NCI-H69 (cell line): ENCODE data around the gene NINJ1.
A peak's percentile ranks its signal among the peaks of the same experiment; 100 is the strongest.
"Not testable (repeated sequence)": the region's sequence is repeated elsewhere in the genome, so short reads cannot be mapped to it uniquely, and the experiment has no call there.

Experiments
- DNase-seq: peaks from one replicate; lab custom pipeline; 2025; lab: John Stamatoyannopoulos, UW

NINJ1 gene

DNA sequence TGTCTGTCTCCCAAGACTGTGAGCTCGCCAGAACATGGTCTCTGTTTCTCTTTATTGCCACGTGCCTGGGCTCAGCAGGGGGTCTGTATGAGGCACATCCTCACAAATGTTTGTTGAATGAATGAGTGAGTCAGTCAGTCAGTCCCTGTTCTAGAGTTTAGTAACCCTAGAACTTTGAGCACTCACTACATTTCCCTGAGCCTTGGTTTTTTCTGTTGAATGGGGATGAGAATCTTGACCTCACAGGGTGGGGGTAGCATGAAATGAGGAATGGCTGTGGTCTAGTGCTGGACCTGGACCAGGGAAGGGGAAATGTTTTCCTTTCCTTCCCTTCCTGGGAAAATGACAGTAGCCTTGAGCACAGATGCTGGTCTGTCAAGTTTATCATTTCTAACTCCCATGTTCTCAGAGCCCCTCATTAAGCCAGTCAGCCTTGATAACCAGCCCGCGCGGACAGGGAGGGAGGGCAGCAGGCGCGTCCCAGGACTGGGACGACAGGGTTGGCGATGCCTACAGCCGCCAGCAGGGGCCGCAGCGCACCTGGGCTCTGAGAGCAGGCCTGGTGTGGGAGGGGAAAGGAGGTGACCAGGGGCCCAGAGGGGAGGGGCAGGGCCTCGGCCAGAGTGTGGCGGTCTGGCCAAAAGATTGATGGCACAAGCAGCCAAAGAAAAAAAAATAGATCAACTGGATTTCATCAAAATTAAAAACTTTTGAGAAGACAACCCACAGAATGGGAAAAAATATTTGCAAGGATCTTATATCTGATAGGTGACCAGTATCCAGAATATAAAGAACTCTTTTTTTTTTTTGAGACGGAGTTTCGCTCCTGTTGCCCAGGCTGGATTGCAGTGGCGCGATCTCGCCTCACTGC lies 25.8 kb upstream of the NINJ1 start:
- DNase-seq, result peak; percentile 89

DNA sequence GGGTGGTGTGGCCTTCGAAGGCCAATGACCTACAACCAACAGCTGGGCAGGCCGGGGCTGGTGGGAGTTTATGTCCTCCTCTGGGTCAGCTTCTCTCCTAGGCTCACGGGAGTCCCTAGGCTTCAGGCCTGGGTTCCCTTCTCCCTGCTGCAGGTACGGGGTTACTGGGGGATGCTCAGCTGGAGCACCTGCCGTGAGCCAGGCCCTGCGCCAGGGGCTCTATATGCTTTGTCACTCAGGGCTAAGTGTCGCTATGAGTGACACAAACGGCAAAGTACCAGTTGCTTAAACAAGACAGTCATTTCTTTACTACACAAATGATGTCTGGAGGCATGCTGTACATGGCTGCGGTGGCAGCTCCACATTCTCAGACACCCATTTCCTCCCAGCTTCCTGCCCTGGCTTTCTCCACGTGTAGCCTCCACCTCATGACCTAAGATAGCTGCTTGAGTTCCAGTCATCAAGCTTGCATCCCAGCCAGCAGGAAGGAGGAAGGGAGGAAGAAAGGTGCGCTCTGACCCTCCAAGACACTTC lies 22.5 kb upstream of the NINJ1 start:
- no peak for DNase-seq

DNA sequence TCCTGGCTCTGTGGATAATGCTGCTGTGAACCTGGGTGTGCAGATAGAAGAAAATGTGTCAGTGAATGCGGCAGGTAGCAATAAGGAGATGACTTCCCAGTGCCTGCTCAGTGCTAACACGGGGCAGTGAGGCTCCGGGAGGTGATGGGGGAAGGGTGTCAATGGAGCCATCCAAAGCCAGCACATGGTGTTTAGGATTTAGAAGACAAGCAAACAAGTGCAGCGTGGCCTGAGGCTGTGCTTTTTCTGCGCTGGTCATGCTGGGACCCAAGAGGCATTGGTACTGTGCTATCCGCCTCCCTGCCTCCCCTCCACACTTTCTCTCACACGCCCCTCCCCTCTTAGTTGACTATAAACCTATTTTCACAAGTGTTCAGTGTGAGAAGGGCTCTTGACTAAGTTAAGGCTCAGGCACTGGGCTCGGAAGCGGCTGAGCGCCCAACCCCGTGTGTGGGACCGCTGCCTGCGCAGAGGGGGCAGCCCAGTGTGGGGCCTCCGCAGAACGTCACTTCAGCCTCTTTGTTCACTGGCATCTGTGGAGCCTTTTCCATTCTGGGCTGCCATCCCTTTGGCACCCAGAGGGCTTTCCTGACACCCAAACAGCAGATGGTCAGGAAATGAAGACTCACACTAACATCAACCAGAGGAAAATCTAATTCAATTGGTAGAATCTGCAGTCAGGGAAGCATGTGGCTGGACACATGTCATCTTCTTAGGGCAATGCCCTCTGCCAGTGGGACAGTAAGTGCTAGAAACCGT lies 21.8 kb upstream of the NINJ1 start:
- DNase-seq, result peak; percentile 69

DNA sequence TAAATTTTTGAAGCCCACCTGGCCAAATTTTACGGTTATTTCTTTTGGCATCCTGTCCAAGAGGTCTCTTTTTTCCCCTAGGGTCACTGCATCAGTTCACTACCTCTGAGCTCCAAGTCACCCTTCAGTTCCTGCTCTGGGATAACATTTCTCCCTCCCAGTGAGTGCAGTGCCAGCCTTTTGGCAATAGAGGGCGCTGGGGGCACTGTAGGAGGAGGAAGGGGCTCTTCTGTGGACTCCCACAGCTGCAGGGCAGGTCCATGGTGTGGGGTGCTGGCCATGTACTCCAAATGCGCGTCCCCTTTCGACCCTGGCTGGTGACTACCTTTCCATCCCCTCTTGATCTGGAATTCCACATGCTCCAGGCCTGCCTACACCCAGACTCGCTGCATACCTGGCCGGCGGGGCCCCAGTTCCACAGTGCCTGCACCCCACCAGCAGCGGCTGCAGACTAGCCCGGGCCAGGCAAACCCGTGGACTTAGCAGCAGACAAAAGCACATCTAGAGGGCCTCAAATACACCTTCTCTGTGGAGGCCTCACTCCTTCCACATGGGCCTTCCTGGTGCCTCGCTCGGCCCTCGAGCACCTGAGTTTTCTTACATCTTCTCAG lies 20.3 kb upstream of the NINJ1 start:
- DNase-seq, result peak; percentile 71

DNA sequence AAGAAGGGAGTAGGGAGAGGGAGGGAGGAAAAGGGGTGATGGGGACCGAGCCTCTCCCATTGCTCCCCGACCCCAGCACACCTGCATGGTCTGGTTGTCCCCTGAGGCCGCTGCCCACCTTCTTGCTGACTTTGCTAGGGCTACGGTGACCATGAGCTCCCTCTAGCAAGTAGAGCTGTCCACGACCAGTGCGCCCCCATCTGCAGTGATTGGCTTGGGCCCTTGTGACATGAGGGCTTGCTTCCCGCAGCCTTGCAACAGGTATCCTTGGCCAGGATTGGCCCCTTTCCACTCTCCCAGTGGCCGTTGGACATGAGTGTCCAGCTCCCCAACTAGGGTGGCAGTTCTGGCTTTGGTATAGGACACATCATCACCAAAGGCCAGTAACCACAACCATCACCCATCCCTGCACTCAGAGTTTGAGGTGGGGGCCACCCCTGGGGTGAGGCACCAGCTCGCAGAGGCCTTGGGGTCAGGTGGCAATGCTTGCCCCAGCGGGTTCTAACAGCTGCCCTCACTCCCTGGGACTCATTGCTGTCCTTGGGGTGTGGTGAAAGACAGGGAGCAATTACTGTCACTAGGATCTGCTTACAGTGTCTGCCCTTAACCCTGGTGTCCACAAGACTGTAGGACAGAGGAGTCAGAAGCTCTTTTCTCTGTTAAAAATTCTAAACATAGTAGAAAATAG lies 17.2 kb upstream of the NINJ1 start:
- DNase-seq, result no peak

DNA sequence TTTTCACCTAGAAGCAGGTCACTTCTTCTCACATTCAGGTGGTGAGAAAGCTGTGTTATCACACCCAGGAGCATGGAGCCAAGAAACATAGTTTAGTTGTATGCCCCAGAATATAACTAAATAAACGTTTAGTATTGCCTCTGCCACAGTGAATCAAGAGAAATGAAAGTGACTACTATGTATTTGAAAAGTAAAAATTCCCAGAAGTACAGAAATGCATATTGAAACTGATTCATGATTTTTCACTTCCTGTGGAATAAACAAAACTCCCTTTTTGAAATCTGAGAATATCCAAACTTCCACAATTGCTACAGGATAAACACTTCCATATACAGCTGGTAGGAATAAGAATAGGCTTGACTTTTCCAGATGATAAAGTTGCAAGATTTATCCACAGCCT lies 15.3 kb upstream of the NINJ1 start:
- no peak for DNase-seq

DNA sequence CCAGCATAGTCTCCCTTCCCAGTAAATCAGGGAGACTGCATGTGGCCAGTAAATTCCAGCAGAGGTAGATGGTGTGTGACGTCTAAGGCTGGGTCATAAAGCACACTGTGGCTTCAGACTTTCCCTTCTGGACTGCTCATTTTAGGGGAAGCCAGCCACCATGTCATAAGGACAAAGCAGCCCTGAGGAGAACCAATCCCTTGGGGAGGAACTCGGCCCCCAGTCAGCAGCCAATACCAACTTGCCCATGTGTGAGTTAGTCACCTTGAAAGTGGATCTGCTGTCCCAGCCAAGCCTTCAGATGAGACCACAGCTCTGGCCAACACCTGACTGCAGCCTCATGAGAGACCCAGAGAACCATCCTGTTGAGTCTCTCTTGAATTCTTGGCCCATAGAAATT lies 14.7 kb upstream of the NINJ1 start:
- no peak for DNase-seq

DNA sequence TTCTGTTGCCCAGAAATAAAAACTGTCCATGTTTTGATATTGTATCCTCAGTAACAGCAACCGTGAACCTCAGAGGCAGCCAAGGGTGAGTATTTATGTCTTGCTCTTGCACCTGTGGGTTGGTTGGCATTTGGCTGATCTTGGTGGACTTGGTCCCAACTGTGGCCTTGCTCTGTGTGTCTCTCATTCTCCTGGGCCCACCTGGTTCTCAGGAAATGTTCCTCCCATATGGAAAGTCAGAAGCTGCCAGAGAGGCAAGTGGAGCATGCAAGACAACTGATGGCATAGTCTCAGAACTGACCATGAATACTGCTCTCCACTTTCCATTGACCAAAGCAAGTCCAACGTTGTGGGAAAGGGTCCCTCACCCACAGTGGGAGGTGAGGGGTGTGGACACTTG lies 13.6 kb upstream of the NINJ1 start:
- DNase-seq, result no peak

DNA sequence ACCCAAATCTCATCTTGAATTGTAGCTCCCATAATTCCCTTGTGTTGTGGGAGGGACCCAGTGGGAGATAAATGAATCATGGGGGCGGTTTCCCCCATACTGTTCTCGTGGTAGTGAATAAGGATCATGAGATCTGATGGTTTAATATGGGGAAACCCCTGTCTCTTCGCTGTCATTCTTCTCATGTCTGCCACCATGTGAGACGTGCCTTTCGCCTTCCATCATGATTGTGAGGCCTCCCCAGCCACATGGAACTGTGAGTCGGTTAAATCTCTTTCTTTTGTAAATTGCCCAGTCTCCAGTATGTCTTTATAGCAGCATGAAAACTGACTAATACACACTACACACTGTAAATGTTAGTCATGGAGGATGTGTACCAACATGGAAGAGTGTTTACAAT lies 12.6 kb upstream of the NINJ1 start:
- DNase-seq, result not testable (repeated sequence)

DNA sequence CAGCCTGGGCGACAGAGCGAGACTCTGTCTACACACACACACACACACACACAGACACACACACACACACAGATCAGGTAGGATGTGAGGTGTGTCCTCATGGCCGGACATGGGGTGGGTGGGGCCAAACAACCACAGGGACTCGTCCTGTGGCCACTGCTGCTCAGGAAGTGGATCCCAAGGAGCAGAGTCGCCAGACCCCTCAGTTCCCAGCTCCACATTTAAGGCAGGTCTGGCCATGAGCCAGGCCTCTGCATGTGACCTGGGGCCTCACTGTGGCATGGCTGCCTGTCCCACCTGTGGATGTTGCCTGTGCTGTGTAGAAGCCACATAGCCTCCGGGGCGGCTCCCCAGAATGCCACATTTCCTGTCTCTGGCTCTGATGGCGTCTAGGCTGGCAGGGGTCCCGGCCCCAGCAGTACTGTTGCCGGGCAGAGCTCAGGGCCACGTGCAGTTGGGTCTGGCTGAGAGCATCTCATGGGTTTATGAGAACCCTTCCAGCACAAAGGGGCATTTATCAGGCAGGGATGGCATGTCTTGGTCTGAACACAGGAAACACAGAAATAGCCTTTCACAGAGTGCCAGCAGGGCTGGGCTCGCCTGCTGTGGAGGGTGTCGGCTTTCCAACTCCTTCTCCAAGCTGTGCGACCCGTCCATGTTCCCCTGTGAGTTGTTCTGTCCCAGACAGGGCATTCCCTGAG lies 9.9 kb upstream of the NINJ1 start:
- peak; percentile 90 for DNase-seq

DNA sequence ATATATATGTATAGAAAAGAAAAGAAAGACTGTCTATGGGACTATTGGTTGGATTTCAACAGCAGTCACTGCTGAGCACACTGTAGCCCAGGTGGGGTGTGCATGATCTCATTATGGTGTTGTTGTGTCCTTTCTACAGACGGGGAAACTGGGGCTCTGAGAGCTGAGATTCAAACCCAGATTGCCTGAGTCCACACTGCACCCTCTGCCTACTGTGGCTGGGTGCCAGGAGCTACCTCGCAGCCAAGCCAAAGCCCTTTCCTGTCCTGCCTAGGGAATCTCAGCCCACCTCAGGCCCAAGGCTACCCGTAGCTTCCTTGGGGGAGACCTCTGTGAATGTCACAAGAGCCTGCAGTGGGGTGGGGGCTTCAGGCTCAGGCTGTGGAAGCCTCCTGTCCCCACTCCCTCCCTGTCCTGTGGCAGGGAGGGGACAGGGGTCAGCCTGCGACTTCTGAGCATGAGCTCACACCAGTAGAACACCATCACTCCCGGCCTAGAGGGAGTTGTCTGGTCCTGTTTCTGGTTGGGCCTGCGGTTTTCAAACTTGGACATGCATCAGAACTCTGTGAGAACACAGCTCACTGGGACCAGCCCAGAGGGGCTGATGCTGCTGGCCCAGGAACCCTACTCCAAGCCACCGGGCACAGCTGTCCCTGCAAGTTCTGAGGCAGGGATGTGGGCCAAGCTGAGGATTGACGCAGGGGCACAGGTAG lies 7.9 kb upstream of the NINJ1 start:
- DNase-seq, result peak; percentile 56

DNA sequence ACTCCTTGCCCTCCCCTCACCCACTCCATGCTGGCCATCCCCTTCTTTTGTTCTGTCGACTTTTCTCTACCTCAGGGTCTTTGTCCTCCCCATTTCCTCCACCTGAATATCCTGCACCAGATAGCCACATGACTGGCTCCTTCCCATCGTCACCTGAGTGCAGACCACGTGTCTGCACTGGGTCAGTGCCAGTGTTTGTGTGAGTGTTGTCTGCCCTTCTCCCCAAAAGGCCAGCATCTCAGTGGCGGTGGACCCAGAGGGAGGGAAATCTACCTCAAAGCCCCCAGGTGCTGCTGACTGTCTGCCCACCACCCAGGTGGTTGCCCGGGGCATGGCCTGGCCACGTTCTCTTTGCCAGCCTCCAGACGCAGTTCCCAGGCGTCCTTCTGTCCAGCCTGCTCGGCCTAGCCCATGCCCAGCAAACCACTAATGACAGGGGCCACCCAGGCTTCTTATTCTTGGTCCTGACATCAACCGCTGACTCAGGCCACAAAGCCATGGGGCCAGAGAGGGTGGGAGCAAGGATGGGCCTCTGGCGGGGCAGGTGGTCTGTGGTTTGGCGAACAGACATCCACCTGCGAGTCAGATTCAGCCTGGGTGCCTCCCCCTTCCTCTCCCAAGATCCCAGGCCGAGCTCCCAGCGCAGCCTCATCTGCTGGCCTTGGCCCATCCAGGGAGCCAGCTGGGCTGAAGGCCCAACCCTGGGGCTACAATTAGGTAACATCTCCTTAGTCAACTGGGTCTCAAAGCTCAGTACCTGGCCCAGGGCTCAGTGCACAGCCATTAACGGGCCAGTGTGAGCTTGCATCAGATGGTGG lies 5.5 kb upstream of the NINJ1 start:
- no peak for DNase-seq

DNA sequence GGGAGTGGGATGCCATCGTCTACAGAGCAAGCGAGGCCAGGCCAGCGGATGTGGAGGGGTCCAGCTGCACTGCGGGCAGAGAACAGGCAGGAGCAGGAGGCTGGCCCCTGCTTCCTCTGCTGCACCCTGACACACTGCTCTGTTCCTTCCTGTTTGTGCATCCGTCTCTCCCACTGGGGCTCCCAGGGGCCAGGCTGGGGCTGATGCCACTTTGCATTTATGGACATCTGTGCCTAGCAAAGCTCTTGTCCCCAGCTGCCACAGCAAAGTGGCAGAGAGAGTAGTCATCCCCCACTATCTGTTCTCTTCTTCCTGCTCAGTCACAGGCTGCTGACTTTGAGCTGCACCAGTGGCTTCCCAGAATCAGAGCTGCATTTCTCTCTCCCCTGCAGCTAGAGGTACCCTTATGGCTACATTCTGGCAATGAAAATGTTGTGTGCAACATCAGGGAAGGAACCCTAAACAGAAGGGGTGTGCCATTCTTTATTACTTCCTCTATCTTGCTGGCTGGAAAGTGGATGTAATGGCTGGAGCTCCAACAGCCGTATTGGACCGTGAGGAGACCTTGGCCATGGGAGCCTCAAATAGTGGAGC lies 4.2 kb upstream of the NINJ1 start:
- no peak for DNase-seq

DNA sequence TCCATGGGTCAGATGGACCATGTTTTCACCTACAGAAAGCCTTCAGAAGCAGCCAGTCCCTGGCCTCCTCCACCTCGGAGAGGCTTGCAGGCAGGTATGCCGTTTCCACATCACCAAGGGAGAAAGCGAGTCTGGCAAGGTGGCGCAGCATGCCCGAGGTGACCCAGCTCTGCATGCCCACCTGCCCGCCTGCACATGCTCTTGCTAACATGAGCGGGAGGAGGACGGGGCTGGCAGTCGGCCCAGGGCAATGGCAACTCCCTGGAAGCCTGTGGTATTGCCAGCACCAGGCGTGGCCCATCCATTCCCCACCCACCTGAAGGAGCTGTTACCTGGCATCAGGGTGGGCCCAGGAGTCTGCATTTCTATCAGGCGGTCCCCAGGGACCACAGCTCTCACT lies 3.3 kb upstream of the NINJ1 start:
- no peak for DNase-seq

DNA sequence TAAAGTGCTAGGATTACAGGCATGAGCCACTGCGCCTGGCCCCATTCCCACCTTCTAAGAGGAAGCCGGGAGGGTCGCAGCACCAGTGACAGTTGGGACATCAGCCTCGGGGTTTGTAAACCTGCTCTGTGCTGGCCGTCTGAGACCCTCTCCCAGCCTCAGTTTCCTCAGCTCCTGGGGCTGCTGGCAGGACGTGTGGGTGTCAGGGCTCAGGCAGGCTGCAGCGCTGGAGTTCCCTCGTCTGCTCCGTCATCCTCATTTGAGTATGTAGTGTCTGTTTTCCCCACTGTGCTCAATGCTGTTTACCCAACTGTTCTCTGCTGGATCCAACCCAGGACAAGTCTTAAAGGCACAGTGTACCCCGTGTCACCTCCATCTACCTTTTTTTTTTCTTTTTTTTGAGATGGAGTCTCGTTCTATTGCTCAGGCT lies 2.0 kb upstream of the NINJ1 start:
- DNase-seq, result peak; percentile 76

DNA sequence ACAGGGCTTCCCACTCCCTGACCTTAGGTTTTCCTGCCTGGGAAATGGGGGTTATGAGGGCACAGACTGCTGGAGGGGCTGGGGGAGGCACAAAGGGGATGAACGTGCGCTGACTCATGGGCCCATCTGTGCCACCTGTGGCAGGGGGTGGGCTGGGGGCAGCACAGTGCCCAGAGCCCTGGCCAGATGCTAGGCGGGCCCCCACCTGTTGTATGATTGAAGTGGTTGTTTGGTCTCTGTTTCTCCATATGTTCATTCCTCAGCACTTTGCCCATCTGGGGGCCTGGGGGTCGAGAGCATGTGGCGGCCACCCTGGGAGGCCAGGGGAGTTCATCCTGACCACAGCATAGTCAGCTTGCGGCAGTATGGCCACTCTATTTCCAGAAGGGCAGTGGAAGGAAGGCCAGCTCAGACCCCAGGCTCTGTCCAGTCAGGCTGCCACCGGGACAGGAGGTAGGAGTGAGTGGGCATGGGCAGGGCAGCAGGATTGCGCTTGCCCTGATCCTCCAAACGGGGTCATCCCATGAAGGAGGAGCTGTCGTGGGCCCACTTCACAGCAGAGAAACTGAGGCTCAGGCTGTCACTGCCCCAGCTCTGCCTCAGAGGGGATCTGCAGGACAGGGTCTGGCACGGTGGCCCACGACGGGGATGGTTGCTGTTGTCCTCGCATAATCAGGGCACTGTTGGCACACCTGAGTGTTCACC lies 841 bp upstream of the NINJ1 start:
- DNase-seq, result peak; percentile 89

DNA sequence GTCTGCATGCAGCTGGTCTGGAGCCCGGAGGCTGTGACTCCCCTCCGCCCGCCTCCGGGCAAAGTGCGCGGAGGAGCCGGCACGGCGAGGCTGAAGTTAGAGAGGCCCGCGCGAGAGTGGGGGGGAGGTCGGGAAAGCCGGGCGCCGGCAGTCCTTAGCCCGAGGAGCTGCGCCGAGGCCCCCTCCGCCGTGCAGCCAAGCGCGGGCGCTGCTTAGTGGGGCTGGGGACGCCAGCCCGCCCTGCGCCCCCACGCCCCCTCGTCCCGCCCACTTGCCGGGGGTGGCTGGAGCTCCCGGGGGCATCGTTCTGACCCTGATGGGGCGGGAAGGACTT lies 403 bp downstream of the NINJ1 start:
- DNase-seq, result peak; percentile 78

DNA sequence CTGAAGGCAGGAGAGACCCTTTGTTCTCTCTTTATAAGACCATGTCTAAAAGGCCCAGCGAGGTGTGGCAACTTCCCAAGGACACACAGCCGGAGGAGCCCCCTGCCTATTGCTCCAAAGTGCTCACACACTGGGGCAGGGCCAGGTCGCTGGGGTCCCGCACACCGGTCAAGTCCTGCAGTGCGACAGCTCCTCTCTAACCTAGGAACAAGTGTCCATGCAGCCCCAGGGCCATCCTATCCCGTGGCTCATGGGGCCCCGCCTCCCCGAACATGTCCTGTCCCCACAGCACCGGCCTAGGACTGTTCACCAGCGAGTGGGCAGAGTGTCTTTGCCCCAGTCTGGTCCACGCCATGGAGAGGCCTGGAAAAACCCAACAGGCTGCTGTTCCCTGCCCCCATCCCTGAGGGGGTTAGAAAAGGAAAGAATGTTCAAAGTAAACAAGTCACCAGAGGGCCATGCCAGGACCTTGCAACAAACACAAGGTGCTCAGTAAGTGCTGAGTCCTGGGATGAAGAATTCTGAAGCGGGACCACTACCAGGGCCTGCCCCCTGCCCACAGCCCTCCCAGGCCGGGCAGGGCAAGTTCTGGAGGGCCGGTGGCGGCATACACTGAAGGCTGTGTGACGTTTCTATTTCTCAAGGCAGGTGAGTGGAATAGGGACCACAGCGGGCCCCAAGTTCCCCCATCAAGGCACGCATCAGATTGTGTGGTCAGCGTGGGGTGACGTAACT lies 938 bp downstream of the NINJ1 start:
- peak; percentile 44 for DNase-seq
